ENCODE results near the gene KLHL11. TPM values are rescaled to one million over a fixed set of nuclear protein-coding genes. Genes with fewer than 3 reads are reported as not detected.

The KLHL11 gene
- total RNA-seq, 1 donor from 2014 or later: 9.0 TPM

DNA sequence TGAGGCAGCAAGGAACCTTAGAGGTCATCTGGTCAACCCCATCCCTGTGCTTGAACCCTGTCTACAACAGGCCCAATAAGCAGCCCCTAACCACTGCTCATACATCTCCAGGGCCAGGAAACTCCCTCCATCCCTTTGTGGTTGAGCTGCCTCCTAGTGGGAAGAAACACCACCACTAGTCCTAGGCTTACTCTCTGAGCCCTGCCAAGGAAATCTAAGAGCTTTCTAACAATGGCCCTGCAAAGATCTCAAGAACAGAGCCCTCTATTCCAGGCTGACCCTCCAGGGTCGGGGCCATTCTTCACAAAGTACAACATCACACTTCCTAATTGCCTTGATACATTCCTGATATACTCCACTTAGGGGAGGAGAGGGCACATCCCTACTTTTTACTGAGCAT lies 47.7 kb upstream of the KLHL11 start:
- TF ChIP-seq, protein P1, sequence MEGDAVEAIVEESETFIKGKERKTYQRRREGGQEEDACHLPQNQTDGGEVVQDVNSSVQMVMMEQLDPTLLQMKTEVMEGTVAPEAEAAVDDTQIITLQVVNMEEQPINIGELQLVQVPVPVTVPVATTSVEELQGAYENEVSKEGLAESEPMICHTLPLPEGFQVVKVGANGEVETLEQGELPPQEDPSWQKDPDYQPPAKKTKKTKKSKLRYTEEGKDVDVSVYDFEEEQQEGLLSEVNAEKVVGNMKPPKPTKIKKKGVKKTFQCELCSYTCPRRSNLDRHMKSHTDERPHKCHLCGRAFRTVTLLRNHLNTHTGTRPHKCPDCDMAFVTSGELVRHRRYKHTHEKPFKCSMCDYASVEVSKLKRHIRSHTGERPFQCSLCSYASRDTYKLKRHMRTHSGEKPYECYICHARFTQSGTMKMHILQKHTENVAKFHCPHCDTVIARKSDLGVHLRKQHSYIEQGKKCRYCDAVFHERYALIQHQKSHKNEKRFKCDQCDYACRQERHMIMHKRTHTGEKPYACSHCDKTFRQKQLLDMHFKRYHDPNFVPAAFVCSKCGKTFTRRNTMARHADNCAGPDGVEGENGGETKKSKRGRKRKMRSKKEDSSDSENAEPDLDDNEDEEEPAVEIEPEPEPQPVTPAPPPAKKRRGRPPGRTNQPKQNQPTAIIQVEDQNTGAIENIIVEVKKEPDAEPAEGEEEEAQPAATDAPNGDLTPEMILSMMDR (IDR thresholded peaks at IDR 0.05; ENCODE audit: unreplicated experiment): no peak
- Mint-ChIP-seq H3K4me1 (ENCODE audit: unreplicated experiment) (peaks cover 37% of the 10 kb centered on the region), H3K4me3 (ENCODE audit: unreplicated experiment) (no peak overlapping the region), H3K36me3 (ENCODE audit: low read depth, unreplicated experiment) (peaks cover 45% of the 10 kb centered on the region), H3K27ac (ENCODE audit: unreplicated experiment) (peak overlapping the region; percentile 38), H3K27me3 (ENCODE audit: unreplicated experiment) (peaks cover 8% of the 10 kb centered on the region), H3K9me3 (ENCODE audit: unreplicated experiment) (no peaks in the 10 kb centered on the region)
- no peak for DNase-seq (ENCODE audit: low spot score)

DNA sequence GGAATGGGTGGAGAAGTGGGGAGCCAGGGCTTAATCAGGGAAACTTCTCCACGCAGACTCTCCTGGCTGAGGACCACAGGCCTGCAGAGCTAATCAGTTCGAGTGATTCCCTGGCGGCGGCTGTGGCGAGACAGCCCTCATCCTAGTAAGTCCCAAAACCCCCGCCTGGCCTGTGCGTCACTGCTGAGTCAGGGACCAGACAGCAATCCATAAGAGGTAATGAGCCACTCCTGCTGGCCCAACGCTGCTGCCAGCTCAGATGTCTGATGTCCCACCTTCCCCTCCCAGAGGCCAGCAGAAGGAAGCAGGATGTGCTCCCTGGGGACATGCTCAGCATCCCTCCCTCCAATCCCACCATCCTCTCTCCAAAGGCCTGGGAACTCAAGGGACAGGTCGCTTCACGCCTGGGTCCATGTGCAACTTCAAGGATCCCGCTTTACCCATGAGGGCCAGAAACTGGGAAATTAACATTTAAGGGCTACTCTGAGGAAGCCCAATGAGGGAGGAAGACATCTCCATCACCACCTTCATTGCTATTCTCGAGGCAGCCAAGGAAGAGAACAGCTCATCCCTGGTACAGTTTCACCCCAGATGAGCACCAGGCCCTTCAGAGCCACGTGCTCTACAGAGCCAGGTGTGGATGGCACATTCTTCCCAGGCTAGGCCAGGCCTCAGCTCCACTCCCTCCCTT lies 45.6 kb upstream of the KLHL11 start:
- H3K4me1 Mint-ChIP-seq (ENCODE audit: unreplicated experiment): peaks cover 25% of the 10 kb centered on the region
- DNase-seq (ENCODE audit: low spot score): no peak
- H3K36me3 Mint-ChIP-seq (ENCODE audit: low read depth, unreplicated experiment): peaks cover 61% of the 10 kb centered on the region
- peaks cover 11% of the 10 kb centered on the region for H3K27me3 Mint-ChIP-seq (ENCODE audit: unreplicated experiment)
- peak overlapping the region; percentile 31 for H3K4me3 Mint-ChIP-seq (ENCODE audit: unreplicated experiment)
- no peaks in the 10 kb centered on the region for H3K9me3 Mint-ChIP-seq (ENCODE audit: unreplicated experiment)
- H3K27ac Mint-ChIP-seq (ENCODE audit: unreplicated experiment): no peak overlapping the region
- TF ChIP-seq, protein P1 (IDR thresholded peaks at IDR 0.05; ENCODE audit: unreplicated experiment): no peak

DNA sequence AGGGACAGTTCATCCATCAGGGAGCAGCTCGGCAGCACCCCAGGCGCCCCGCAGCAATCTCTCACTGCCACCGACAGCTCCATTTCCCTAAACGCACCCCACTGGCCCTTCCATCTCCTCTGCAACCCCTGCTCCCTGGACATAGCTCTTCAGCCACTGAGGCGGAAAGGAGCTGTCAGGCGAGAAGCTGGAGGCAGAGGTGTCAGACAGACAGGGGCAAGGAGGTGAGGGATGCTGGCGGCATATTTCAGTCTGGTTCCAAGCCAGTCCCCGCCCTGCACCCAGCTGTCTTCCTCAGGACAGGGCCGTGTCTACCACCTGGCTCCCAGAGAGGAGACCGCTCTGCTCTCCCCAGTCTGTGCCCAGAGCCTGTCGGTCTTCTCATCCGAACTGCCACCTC lies 43.9 kb upstream of the KLHL11 start:
- no peak overlapping the region for H3K27ac Mint-ChIP-seq (ENCODE audit: unreplicated experiment)
- H3K9me3 Mint-ChIP-seq (ENCODE audit: unreplicated experiment): no peaks in the 10 kb centered on the region
- TF ChIP-seq, protein P1 (IDR thresholded peaks at IDR 0.05; ENCODE audit: unreplicated experiment): no peak
- H3K4me1 Mint-ChIP-seq (ENCODE audit: unreplicated experiment): peaks cover 10% of the 10 kb centered on the region
- peaks cover 75% of the 10 kb centered on the region for H3K36me3 Mint-ChIP-seq (ENCODE audit: low read depth, unreplicated experiment)
- no peak for DNase-seq (ENCODE audit: low spot score)
- peaks cover 5% of the 10 kb centered on the region for H3K27me3 Mint-ChIP-seq (ENCODE audit: unreplicated experiment)
- peak overlapping the region; percentile 15 for H3K4me3 Mint-ChIP-seq (ENCODE audit: unreplicated experiment)

DNA sequence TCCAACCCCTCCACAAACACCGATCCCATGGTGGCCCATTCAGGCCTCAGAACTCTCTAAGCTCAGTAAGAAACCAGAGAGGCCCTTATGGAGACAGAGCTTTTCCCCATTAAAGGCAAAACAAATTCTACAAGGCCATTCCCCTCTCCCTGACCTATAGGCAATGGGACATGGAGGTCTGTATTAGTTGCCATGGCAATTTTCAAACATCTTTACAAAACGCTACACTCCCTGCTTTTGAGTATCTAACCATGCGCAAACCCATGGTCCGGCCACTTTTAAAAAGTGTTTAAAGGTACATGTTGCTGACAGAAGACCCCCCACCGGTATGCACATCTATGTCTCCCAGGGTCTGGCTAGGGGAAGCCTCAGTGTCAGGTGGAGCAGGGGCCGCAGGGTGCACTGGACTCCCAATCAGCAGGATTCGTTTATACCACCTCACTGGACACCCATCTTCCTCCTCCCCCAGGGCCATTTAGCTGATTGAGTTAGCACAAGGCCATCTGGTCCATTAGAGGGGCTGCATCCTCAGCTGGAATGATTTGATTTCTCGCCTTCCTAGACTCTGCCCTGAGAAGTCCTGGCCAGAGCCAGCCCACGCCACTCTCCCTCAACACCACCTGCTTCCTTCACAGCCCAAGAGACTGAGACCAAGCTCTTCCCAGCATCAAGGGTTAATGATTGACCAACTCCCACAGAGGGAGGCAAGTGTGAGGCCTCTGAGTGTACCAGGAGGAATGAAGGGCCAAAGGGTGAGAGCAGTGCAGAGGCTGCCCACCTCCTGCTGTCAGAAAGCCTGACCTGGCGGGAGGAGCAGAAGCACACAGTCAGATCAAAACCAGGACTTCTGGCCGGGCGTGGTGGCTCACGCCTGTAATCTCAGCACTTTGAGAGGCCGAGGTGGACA lies 42.7 kb upstream of the KLHL11 start:
- Mint-ChIP-seq H3K9me3 (ENCODE audit: unreplicated experiment) (no peaks in the 10 kb centered on the region), H3K27me3 (ENCODE audit: unreplicated experiment) (peaks cover 5% of the 10 kb centered on the region), H3K36me3 (ENCODE audit: low read depth, unreplicated experiment) (peaks cover 73% of the 10 kb centered on the region), H3K4me1 (ENCODE audit: unreplicated experiment) (peaks cover 3% of the 10 kb centered on the region), H3K27ac (ENCODE audit: unreplicated experiment) (peak overlapping the region; percentile 74), H3K4me3 (ENCODE audit: unreplicated experiment) (peak overlapping the region; percentile 69)
- no peak for DNase-seq (ENCODE audit: low spot score)
- TF ChIP-seq, protein P1 (IDR thresholded peaks at IDR 0.05; ENCODE audit: unreplicated experiment): no peak

DNA sequence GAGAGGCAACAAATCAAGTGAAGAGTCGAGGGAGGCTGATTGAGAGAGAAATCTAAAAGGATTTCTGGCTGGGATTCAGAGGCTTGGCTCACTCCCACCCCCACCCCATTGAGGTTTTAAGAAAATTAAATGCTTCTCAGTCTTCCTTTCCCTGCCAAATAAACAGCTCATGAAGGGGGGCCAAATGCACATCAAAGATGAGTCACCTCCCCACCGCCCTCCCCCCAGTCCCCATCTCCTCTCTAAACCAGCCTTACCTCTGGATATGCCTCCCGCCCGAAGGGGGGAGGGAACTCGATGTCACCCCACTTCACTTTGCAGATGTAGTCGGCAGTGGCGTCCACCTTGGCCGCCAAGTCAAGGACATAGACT lies 41.9 kb upstream of the KLHL11 start:
- no peaks in the 10 kb centered on the region for H3K4me1 Mint-ChIP-seq (ENCODE audit: unreplicated experiment)
- H3K27me3 Mint-ChIP-seq (ENCODE audit: unreplicated experiment): peaks cover 5% of the 10 kb centered on the region
- H3K4me3 Mint-ChIP-seq (ENCODE audit: unreplicated experiment): no peak overlapping the region
- no peak for DNase-seq (ENCODE audit: low spot score)
- no peaks in the 10 kb centered on the region for H3K9me3 Mint-ChIP-seq (ENCODE audit: unreplicated experiment)
- TF ChIP-seq, protein P1 (IDR thresholded peaks at IDR 0.05; ENCODE audit: unreplicated experiment): no peak
- H3K36me3 Mint-ChIP-seq (ENCODE audit: low read depth, unreplicated experiment): peaks cover 67% of the 10 kb centered on the region
- no peak overlapping the region for H3K27ac Mint-ChIP-seq (ENCODE audit: unreplicated experiment)

Measured in endothelial cell (in vitro differentiated cells).